Gastroesophageal sphincter (tissue), 4 donors: ENCODE results near the gene MDM4. TPM values are rescaled to one million over a fixed set of nuclear protein-coding genes. Genes with fewer than 3 reads are reported as not detected.

ENCODE experiments used
- ATAC-seq: fragments of 150-250 bp; one replicate; pipeline ENCODE4 v1.9.1; 2016; ENCODE audit warnings: mild to moderate bottlenecking, moderate library complexity
- H3K27ac ChIP-seq, 4 donors: fragments of 200-600 bp; sonication (generic) in 3 of 4; 1 replicate in 3 of 4; 2 replicates in 1 of 4; pipeline ENCODE4 v1.5.1; 2016 to 2019
- H3K27me3 ChIP-seq: fragments of 200-600 bp; sonication (generic); one replicate; pipeline ENCODE4 v1.5.1; 2019
- H3K36me3 ChIP-seq, 2 donors: fragments of 200-600 bp; sonication (generic); one replicate each; pipeline ENCODE4 v1.5.1; 2019; ENCODE audit warnings: control low read depth in 1 of 2
- H3K4me1 ChIP-seq, 3 donors: fragments of 200-600 bp; sonication (generic); 1 replicate in 2 of 3; 2 replicates in 1 of 3; pipeline ENCODE4 v1.5.1; 2016 to 2019; ENCODE audit warnings: control low read depth in 2 of 3
- H3K4me3 ChIP-seq, 2 donors: fragments of 200-600 bp; sonication (generic); one replicate each; pipeline ENCODE4 v1.5.1; 2019; ENCODE audit warnings: mild to moderate bottlenecking in 1 of 2, moderate library complexity in 1 of 2
- H3K9me3 ChIP-seq, 3 donors: fragments of 200-600 bp; sonication (generic); one replicate each; pipeline ENCODE4 v1.5.1; 2017 to 2019; ENCODE audit warnings: control low read depth in 2 of 3
- CTCF ChIP-seq, 4 experiments: fragments of 200-600 bp in 2 of 4; fragments of 450-650 bp in 2 of 4; sonication (generic) in 1 of 4; IDR thresholded peaks; one replicate each; pipeline ENCODE4 v1.5.1; 2017 to 2019; ENCODE audit warnings: antibody characterized with exemption in 4 of 4, mild to moderate bottlenecking in 2 of 4, moderate library complexity in 2 of 4
- EP300 ChIP-seq: sonication (generic); formaldehyde crosslinking; IDR thresholded peaks from one replicate; pipeline ENCODE4 v1.6.1; 2017; ENCODE audit warnings: antibody characterized with exemption, mild to moderate bottlenecking
- POLR2A ChIP-seq, 2 donors: fragments of 450-650 bp; IDR thresholded peaks; one replicate each; pipeline ENCODE4 v1.6.1; 2017; ENCODE audit warnings: antibody characterized with exemption in 2 of 2, mild to moderate bottlenecking in 2 of 2, moderate library complexity in 1 of 2
- POLR2AphosphoS5 ChIP-seq: sonication (generic); formaldehyde crosslinking; IDR thresholded peaks from one replicate; pipeline ENCODE4 v1.6.1; 2017; ENCODE audit warnings: antibody characterized with exemption
- WGBS, 2 donors: methylation state at CpG; one replicate each; pipeline ENCODE4 v1.1.5; 2018; ENCODE audit warnings: low coverage in 1 of 2; 5-methylcytosine and 5-hydroxymethylcytosine counted together
- total RNA-seq, 4 donors: library from RNA; depleted of rRNA; stranded (reverse); fragments of >200 nt; gene quantifications; one replicate each; pipeline ENCODE4 v1.1.0, GENCODE V29; 2016

MDM4 gene
- total RNA-seq, 4 donors from 2014 or later: 24.3 to 74.1 (median 37.9) TPM

DNA sequence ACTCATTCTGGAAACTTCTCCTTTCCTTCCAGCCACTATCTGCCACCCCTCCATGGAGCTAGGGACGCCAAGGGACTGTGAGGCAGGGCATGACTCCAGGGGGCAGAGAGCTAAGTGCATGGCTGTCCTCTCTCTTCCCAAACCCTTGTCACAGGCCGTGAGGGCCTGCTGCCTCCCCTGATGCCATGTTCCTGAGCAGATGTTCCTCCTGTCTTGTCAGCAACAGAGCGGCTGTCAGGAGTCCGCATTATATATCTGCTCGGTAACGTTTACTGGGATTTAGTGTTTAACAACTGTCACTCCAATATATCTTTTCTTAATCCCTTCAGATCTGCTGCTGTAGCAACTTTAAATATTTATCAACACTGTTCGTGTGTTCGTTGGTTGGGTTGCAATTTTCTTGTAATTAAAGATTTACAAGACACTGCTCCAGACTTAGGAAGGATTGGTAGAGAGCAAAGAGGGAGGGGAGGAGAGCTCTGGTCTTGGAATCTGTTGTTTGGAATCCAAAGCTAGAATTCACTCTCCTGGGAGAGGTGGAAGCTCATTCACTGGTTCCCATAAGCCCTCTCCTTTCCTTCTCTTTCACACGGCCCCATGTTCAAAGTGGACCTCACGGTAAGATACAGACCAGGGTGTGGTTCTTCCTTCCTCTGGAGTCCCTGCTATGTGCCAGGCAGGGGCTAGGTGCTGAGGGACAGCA lies 76.2 kb downstream of the MDM4 start:
- ATAC-seq: no peak
- H3K36me3 ChIP-seq: no peaks in the 10 kb centered on the region
- no peak overlapping the region for H3K27ac ChIP-seq
- H3K27me3 ChIP-seq: no peaks in the 10 kb centered on the region
- H3K4me3 ChIP-seq: no peak overlapping the region
- TF ChIP-seq CTCF (IDR thresholded peaks at IDR 0.05): no peak
- no peak for TF ChIP-seq POLR2A (IDR thresholded peaks at IDR 0.05)
- no peak for TF ChIP-seq EP300
- TF ChIP-seq POLR2AphosphoS5: no peak
- 14 to 40% methylated on average over 9 to 10 of the region's 10 CpGs for WGBS, 2 donors
- no peaks in the 10 kb centered on the region for H3K9me3 ChIP-seq
- peaks cover 0 to 11% (median 0%) of the 10 kb centered on the region in 3 donors for H3K4me1 ChIP-seq

GRCh38 chr1:204598319-204598969 lies 82.2 kb downstream of the MDM4 start:
- no peak for ATAC-seq
- TF ChIP-seq CTCF (IDR thresholded peaks at IDR 0.05) (no peak), EP300 (no peak), POLR2AphosphoS5 (no peak), POLR2A (IDR thresholded peaks at IDR 0.05) (no peak)
- 66 to 84% methylated on average over 4 of the region's 4 CpGs for WGBS, 2 donors
- Histone ChIP-seq H3K27me3 (no peaks in the 10 kb centered on the region), H3K27ac (no peak overlapping the region), H3K36me3 (no peaks in the 10 kb centered on the region), H3K4me1 (no peaks in the 10 kb centered on the region), H3K4me3 (no peak overlapping the region), H3K9me3 (no peaks in the 10 kb centered on the region)

GRCh38 chr1:204599098-204599497 lies 82.9 kb downstream of the MDM4 start:
- no peaks in the 10 kb centered on the region for H3K36me3 ChIP-seq
- no peak for ATAC-seq
- 63 to 64% methylated on average over 4 to 7 of the region's 8 CpGs for WGBS, 2 donors
- no peaks in the 10 kb centered on the region for H3K27me3 ChIP-seq
- H3K27ac ChIP-seq: no peak overlapping the region
- no peaks in the 10 kb centered on the region for H3K4me1 ChIP-seq
- no peaks in the 10 kb centered on the region for H3K9me3 ChIP-seq
- H3K4me3 ChIP-seq: no peak overlapping the region
- no peak for TF ChIP-seq CTCF (IDR thresholded peaks at IDR 0.05)
- no peak for TF ChIP-seq POLR2AphosphoS5
- TF ChIP-seq EP300: no peak
- no peak for TF ChIP-seq POLR2A (IDR thresholded peaks at IDR 0.05)

DNA sequence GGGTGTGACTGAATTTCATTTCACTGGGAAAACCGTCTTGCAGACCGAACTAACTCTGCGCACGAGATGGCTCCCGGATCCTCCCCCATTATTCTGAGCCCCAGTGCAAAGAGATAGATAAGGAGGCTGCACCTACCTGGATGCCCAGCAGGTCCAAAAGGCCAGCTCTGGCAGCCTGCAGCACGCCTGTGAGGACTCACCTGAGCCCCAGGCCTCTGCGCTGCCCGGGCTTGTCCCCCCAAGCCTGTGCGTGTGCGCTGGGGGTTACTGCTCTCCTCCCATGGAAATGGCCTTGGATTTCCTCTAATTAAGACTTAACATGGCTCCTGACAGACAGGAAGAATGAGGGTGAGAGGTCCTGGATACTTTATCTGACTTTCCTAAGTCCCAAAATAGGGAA lies 83.4 kb downstream of the MDM4 start:
- no peaks in the 10 kb centered on the region for H3K4me1 ChIP-seq
- no peaks in the 10 kb centered on the region for H3K27me3 ChIP-seq
- WGBS, 2 donors: 50% methylated on average over 2 of the region's 10 CpGs; no CpG with 5 or more reads in 1 of the 2 donors
- H3K4me3 ChIP-seq: no peak overlapping the region
- H3K36me3 ChIP-seq: no peaks in the 10 kb centered on the region
- TF ChIP-seq EP300: no peak
- no peak for TF ChIP-seq POLR2A (IDR thresholded peaks at IDR 0.05)
- no peak for TF ChIP-seq POLR2AphosphoS5
- no peak for TF ChIP-seq CTCF (IDR thresholded peaks at IDR 0.05)
- no peaks in the 10 kb centered on the region for H3K9me3 ChIP-seq
- H3K27ac ChIP-seq: no peak overlapping the region
- ATAC-seq: no peak

DNA sequence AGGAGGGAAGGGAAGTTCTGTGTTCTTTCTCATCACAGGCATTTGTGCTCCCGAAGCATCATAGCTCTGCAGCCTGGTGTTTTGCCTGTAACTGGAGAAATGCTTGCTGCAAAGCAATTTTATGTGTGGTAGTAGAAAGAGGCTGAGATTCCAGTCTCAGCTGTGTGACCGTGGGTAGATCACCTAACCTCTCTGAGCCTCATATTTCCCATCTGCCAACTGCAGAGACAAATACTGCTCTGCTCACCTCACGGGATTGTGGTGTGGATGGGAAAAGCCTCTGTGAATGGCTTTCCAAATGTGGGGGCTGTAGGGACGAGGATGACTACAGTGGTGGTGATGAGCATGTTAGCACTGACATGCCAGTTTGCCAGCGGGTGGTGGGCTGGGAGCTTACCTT lies 84.0 kb downstream of the MDM4 start:
- WGBS, 2 donors: 82 to 90% methylated on average over 2 to 5 of the region's 5 CpGs
- no peak for TF ChIP-seq POLR2AphosphoS5
- no peak for TF ChIP-seq EP300
- TF ChIP-seq CTCF (IDR thresholded peaks at IDR 0.05): no peak
- TF ChIP-seq POLR2A (IDR thresholded peaks at IDR 0.05): no peak
- no peak for ATAC-seq

More for the DNA sequence above, 84.0 kb downstream of the MDM4 start:
- Histone ChIP-seq H3K27ac (no peak overlapping the region), H3K4me1 (no peaks in the 10 kb centered on the region), H3K4me3 (no peak overlapping the region), H3K27me3 (no peaks in the 10 kb centered on the region), H3K9me3 (no peaks in the 10 kb centered on the region), H3K36me3 (no peaks in the 10 kb centered on the region)
